Measurements from ENCODE around the gene C11orf24. TPM values are rescaled to one million over a fixed set of nuclear protein-coding genes. Genes with fewer than 3 reads are reported as not detected.

The C11orf24 gene
- total RNA-seq, 2 donors from 2014 or later = 37.9 to 63.0 TPM

DNA sequence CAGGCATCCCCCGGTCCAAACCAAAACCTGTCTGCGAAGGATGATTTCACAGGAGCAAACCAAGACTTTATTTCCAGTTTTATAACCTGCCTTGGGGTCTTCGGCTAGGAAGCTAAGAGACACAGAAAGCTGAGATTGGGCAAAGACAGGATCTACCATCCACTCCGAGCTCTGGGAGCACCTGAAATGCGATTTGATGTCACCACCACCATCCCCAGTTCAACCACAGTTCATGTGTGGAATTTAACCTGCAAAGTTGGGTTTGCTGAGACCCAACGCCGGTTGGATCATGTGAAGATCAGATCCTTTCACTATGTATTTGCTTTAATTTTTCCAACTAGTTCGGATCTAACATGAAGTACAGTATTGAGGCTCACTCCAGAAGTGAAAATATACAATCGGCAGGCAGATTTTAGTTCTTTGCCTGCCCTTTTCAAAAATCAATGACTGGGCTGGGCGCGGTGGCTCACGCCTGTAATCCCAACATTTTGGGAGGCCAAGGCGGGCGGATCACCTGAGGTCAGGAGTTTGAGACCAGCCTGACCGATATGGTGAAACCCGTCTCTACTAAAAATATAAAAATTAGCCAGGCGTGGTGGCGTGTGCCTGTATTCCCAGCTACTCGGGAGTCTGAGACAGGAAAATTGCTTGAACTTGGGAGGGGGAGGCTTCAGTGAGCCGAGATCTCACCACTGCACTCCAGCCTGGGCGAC lies 1.4 kb upstream of the C11orf24 start:
- H3K4me3 ChIP-seq = no peak overlapping the region
- DNase-seq (ENCODE audit: low spot score) = no peak

GRCh38 chr11:68271023-68271780 lies 571 bp downstream of the C11orf24 start:
- H3K27ac ChIP-seq = peak overlapping the region; percentile 98
- H3K4me3 ChIP-seq = peak overlapping the region; percentile 90
- H3K9me3 ChIP-seq = no peaks in the 10 kb centered on the region
- DNase-seq (ENCODE audit: low spot score) (peak; percentile 48), ATAC-seq (ENCODE audit: insufficient number of reproducible peaks, low FRiP score, low read depth) (peak; percentile 23)
- TF ChIP-seq, protein P1, sequence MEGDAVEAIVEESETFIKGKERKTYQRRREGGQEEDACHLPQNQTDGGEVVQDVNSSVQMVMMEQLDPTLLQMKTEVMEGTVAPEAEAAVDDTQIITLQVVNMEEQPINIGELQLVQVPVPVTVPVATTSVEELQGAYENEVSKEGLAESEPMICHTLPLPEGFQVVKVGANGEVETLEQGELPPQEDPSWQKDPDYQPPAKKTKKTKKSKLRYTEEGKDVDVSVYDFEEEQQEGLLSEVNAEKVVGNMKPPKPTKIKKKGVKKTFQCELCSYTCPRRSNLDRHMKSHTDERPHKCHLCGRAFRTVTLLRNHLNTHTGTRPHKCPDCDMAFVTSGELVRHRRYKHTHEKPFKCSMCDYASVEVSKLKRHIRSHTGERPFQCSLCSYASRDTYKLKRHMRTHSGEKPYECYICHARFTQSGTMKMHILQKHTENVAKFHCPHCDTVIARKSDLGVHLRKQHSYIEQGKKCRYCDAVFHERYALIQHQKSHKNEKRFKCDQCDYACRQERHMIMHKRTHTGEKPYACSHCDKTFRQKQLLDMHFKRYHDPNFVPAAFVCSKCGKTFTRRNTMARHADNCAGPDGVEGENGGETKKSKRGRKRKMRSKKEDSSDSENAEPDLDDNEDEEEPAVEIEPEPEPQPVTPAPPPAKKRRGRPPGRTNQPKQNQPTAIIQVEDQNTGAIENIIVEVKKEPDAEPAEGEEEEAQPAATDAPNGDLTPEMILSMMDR (IDR thresholded peaks at IDR 0.05) = peak; percentile 49
- peaks cover 17% of the 10 kb centered on the region for H3K36me3 ChIP-seq
- H3K27me3 ChIP-seq (replicated peaks; ENCODE audit: insufficient read depth) = no peaks in the 10 kb centered on the region
- H3K4me1 ChIP-seq (ENCODE audit: control insufficient read depth in 1 of 2, low read depth in 2 of 2) = peaks cover 18 to 39% of the 10 kb centered on the region in 2 donors

More for the DNA sequence above, 1.4 kb upstream of the C11orf24 start:
- Histone ChIP-seq H3K4me1 (ENCODE audit: control insufficient read depth in 1 of 2, low read depth in 2 of 2) (peaks cover 18 to 39% of the 10 kb centered on the region in 2 donors), H3K9me3 (no peaks in the 10 kb centered on the region), H3K36me3 (no peaks in the 10 kb centered on the region), H3K27ac (peak overlapping the region in 1 of 2 donors; percentile 98), H3K27me3 (replicated peaks; ENCODE audit: insufficient read depth) (no peaks in the 10 kb centered on the region)
- no peak for ATAC-seq (ENCODE audit: insufficient number of reproducible peaks, low FRiP score, low read depth)
- TF ChIP-seq, protein P1 (IDR thresholded peaks at IDR 0.05) = no peak

GRCh38 chr11:68270196-68271022 lies 1.4 kb downstream of the C11orf24 start:
- Histone ChIP-seq H3K9me3 (no peaks in the 10 kb centered on the region), H3K27me3 (replicated peaks; ENCODE audit: insufficient read depth) (no peaks in the 10 kb centered on the region), H3K27ac (peak overlapping the region; percentile 98), H3K36me3 (peaks cover 24% of the 10 kb centered on the region), H3K4me1 (ENCODE audit: control insufficient read depth in 1 of 2, low read depth in 2 of 2) (peaks cover 18 to 39% of the 10 kb centered on the region in 2 donors), H3K4me3 (peak overlapping the region; percentile 90)
- DNase-seq (ENCODE audit: low spot score) = no peak
- ATAC-seq (ENCODE audit: insufficient number of reproducible peaks, low FRiP score, low read depth) = no peak
- TF ChIP-seq, protein P1 (IDR thresholded peaks at IDR 0.05) = no peak

DNA sequence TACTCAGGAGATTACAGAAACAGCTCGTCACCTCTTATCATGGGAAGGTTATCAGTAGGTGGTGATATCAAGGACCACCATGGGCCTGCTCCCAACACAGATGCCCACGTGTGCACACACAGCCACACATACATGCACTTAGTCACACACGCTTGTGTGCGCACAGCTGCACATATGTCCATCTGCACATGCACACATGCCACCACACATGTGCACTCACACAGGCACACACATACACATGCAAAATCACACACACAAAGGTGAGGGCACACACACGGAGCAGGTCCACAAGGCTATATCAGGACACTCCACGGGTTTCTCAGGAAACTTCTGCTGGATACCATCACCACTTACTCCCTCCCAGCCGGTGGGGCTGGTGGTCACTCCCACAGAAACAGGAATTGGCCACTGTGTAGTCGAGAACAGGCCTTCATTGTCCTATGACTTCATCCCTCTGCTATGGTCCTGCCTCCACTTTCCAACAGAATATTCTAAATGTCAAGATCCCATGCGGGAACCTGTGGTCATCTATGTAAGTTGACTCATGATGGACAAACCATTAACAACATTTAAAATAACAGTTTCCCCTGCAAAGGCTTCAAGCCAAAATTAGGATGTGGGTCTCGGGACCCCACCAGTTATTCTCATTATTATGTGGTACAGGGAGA lies 2.2 kb downstream of the C11orf24 start:
- TF ChIP-seq, protein P1 (IDR thresholded peaks at IDR 0.05) = no peak
- Histone ChIP-seq H3K27me3 (replicated peaks; ENCODE audit: insufficient read depth) (no peaks in the 10 kb centered on the region), H3K4me1 (ENCODE audit: control insufficient read depth in 1 of 2, low read depth in 2 of 2) (peaks cover 18 to 39% of the 10 kb centered on the region in 2 donors), H3K9me3 (no peaks in the 10 kb centered on the region), H3K36me3 (peaks cover 29% of the 10 kb centered on the region), H3K27ac (peak overlapping the region; percentile 98), H3K4me3 (peak overlapping the region; percentile 90)
- DNase-seq (ENCODE audit: low spot score) (no peak), ATAC-seq (ENCODE audit: insufficient number of reproducible peaks, low FRiP score, low read depth) (peak; percentile 26)
